ENCODE results near the gene GATA3.
A peak's percentile ranks its signal among the peaks of the same experiment; 100 is the strongest.

The GATA3 gene

DNA sequence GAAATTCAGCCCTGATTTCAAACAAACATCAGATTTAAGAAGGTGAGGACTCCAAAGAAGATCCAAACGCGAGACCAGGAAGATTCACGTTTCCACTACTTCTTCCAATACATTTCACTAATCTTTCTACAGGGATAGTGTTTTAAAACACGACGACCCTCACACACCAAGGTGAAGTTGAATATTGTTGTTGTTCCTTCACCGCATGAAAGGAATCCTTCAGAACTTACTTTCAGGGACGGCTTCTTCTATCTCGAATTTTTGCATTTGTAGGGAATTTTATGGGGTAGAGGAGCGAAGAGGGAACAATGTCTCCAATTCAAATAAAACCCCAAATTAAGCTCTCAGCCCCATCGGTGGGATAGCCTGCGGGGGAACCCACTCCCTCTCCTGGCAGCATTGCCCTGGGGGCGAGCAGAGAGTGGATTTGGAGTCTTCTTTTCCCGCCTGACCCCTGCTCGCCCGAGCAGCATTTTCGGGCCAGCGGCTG lies 1.5 kb upstream of the GATA3 start:
- TF ChIP-seq, protein P1, sequence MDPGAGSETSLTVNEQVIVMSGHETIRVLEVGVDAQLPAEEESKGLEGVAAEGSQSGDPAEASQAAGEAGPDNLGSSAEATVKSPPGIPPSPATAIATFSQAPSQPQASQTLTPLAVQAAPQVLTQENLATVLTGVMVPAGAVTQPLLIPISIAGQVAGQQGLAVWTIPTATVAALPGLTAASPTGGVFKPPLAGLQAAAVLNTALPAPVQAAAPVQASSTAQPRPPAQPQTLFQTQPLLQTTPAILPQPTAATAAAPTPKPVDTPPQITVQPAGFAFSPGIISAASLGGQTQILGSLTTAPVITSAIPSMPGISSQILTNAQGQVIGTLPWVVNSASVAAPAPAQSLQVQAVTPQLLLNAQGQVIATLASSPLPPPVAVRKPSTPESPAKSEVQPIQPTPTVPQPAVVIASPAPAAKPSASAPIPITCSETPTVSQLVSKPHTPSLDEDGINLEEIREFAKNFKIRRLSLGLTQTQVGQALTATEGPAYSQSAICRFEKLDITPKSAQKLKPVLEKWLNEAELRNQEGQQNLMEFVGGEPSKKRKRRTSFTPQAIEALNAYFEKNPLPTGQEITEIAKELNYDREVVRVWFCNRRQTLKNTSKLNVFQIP (CRISPR knock-in tag; IDR thresholded peaks at IDR 0.05; ENCODE audit: borderline replicate concordance, low read depth), result no peak
- no peak for TF ChIP-seq RARB (CRISPR knock-in tag; IDR thresholded peaks at IDR 0.05)
- TF ChIP-seq ISL1 (CRISPR knock-in tag; IDR thresholded peaks at IDR 0.05), result no peak
- TF ChIP-seq, protein P2, sequence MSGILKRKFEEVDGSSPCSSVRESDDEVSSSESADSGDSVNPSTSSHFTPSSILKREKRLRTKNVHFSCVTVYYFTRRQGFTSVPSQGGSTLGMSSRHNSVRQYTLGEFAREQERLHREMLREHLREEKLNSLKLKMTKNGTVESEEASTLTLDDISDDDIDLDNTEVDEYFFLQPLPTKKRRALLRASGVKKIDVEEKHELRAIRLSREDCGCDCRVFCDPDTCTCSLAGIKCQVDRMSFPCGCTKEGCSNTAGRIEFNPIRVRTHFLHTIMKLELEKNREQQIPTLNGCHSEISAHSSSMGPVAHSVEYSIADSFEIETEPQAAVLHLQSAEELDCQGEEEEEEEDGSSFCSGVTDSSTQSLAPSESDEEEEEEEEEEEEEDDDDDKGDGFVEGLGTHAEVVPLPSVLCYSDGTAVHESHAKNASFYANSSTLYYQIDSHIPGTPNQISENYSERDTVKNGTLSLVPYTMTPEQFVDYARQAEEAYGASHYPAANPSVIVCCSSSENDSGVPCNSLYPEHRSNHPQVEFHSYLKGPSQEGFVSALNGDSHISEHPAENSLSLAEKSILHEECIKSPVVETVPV (CRISPR knock-in tag; IDR thresholded peaks at IDR 0.05), result no peak
- ATAC-seq, result no peak

GRCh38 chr10:8053446-8054243 lies 843 bp upstream of the GATA3 start:
- TF ChIP-seq ZFP3 (CRISPR knock-in tag; IDR thresholded peaks at IDR 0.05), result peak; percentile 58; the same call in 1 of the 2 replicates
- TF ChIP-seq, protein P3, sequence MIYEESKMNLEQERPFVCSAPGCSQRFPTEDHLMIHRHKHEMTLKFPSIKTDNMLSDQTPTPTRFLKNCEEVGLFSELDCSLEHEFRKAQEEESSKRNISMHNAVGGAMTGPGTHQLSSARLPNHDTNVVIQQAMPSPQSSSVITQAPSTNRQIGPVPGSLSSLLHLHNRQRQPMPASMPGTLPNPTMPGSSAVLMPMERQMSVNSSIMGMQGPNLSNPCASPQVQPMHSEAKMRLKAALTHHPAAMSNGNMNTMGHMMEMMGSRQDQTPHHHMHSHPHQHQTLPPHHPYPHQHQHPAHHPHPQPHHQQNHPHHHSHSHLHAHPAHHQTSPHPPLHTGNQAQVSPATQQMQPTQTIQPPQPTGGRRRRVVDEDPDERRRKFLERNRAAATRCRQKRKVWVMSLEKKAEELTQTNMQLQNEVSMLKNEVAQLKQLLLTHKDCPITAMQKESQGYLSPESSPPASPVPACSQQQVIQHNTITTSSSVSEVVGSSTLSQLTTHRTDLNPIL (CRISPR knock-in tag; IDR thresholded peaks at IDR 0.05; ENCODE audit: low read depth), result peak; percentile 51; the same call in 1 of the 2 replicates
- no peak for TF ChIP-seq OSR1 (CRISPR knock-in tag; IDR thresholded peaks at IDR 0.05)
- TF ChIP-seq, protein P2 (CRISPR knock-in tag; IDR thresholded peaks at IDR 0.05), result peak; percentile 53; the same call in 1 of the 2 replicates

GRCh38 chr10:8054244-8054493 lies 319 bp upstream of the GATA3 start:
- peak; percentile 19 for ATAC-seq
- TF ChIP-seq OSR1 (CRISPR knock-in tag; IDR thresholded peaks at IDR 0.05) (no peak), ZFP3 (CRISPR knock-in tag; IDR thresholded peaks at IDR 0.05) (no peak)
- TF ChIP-seq, protein P4, sequence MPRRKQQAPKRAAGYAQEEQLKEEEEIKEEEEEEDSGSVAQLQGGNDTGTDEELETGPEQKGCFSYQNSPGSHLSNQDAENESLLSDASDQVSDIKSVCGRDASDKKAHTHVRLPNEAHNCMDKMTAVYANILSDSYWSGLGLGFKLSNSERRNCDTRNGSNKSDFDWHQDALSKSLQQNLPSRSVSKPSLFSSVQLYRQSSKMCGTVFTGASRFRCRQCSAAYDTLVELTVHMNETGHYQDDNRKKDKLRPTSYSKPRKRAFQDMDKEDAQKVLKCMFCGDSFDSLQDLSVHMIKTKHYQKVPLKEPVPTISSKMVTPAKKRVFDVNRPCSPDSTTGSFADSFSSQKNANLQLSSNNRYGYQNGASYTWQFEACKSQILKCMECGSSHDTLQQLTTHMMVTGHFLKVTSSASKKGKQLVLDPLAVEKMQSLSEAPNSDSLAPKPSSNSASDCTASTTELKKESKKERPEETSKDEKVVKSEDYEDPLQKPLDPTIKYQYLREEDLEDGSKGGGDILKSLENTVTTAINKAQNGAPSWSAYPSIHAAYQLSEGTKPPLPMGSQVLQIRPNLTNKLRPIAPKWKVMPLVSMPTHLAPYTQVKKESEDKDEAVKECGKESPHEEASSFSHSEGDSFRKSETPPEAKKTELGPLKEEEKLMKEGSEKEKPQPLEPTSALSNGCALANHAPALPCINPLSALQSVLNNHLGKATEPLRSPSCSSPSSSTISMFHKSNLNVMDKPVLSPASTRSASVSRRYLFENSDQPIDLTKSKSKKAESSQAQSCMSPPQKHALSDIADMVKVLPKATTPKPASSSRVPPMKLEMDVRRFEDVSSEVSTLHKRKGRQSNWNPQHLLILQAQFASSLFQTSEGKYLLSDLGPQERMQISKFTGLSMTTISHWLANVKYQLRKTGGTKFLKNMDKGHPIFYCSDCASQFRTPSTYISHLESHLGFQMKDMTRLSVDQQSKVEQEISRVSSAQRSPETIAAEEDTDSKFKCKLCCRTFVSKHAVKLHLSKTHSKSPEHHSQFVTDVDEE (CRISPR knock-in tag; IDR thresholded peaks at IDR 0.05), result no peak

More at GRCh38 chr10:8053446-8054243, 843 bp upstream of the GATA3 start:
- ATAC-seq, result peak; percentile 65

DNA sequence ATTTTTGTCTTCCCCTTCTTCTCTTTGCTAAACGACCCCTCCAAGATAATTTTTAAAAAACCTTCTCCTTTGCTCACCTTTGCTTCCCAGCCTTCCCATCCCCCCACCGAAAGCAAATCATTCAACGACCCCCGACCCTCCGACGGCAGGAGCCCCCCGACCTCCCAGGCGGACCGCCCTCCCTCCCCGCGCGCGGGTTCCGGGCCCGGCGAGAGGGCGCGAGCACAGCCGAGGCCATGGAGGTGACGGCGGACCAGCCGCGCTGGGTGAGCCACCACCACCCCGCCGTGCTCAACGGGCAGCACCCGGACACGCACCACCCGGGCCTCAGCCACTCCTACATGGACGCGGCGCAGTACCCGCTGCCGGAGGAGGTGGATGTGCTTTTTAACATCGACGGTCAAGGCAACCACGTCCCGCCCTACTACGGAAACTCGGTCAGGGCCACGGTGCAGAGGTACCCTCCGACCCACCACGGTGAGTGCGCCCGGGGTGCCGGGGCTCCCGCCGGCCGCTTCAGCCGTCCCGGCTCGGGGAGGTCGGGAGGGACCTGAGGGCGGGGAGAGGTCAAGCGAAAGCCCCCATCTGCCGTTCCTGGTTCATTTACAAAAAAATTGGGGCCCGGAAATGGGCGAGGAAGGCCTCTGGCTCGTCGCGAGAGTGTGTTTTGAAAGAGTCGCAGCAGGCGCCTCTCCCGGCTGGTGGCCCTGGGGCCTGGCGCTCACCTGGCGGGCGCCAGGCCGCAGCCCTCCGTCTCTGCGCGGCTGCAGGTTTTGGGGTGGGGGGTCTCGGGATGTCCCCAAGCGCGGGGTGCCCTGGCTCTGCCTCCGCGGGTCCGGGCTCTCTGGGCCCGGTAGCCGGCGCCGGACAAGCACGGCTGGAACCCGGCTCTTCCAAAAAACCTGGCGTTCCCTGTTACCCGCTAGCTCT lies 1.2 kb downstream of the GATA3 start:
- ATAC-seq, result no peak
- TF ChIP-seq PPARA (CRISPR knock-in tag; IDR thresholded peaks at IDR 0.05; ENCODE audit: borderline replicate concordance) (no peak), ZFP30 (CRISPR knock-in tag; IDR thresholded peaks at IDR 0.05) (no peak), PATZ1 (CRISPR knock-in tag; IDR thresholded peaks at IDR 0.05; ENCODE audit: borderline replicate concordance) (no peak), ZNF8 (CRISPR knock-in tag; IDR thresholded peaks at IDR 0.05) (no peak), CSDC2 (CRISPR knock-in tag; IDR thresholded peaks at IDR 0.05) (no peak), ZFP3 (CRISPR knock-in tag; IDR thresholded peaks at IDR 0.05) (no peak), ZNF70 (CRISPR knock-in tag; IDR thresholded peaks at IDR 0.05) (no peak), RARB (CRISPR knock-in tag; IDR thresholded peaks at IDR 0.05) (no peak), ZC3H10 (CRISPR knock-in tag; IDR thresholded peaks at IDR 0.05) (no peak), BACH2 (CRISPR knock-in tag; IDR thresholded peaks at IDR 0.05; ENCODE audit: borderline replicate concordance) (no peak), ISL1 (CRISPR knock-in tag; IDR thresholded peaks at IDR 0.05) (no peak)
- TF ChIP-seq, protein P4 (CRISPR knock-in tag; IDR thresholded peaks at IDR 0.05), result no peak
- TF ChIP-seq, protein P1 (CRISPR knock-in tag; IDR thresholded peaks at IDR 0.05; ENCODE audit: borderline replicate concordance, low read depth), result no peak

All from SK-N-SH treated with all-trans-retinoic acid at 6 μM for 48 hours (cell line).